Measurements from ENCODE around the gene GPR143.

Gene GPR143

DNA sequence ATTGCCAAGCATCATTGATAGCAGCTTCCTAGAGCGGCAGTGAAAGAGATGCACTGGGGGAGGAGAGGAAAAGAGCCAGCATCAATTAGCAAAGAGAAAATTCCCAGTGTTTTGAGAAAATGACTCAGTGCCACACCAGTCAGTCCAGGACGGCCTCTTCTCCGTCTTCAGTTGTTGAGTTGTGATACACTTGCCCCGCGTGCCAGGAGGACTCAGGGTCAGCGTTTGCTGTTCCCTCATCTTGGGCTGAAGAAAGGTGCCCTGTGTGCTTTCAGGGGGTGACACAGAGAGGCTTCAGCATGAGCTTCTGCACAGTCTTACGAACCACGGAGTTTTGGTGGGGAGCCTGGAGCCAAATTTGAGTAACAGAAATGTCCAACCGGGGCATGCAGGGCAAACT lies 82.3 kb downstream of the GPR143 start:
- H3K27me3 ChIP-seq, result no peaks in the 10 kb centered on the region
- no peak for TF ChIP-seq CTCF (IDR thresholded peaks at IDR 0.05; ENCODE audit: low read depth, low read length)

DNA sequence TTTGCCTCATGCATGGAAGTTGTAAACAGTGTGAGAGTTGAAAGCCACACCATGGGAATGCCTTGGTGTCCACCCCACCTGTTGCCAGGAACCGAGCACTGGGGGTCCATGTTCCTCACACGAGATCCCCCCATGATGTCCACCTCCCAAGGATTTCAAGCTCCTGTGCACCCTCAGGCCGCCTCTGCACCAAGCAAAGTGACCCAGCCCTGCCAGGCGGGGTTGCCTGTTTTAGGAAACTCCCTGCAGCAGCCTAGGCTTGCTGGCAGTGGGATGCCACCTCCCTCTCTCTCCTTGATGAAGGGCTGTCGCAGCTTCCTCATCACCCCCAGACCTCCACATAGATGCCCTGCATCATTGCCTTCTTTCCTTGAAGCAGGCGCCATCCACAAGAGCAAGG lies 82.8 kb downstream of the GPR143 start:
- no peak for DNase-seq
- Histone ChIP-seq H3K4me1 (no peaks in the 10 kb centered on the region), H3K36me3 (no peaks in the 10 kb centered on the region), H3K4me3 (ENCODE audit: low read depth, low read length) (no peak overlapping the region), H3K27me3 (no peaks in the 10 kb centered on the region), H3K9me3 (no peaks in the 10 kb centered on the region)
- TF ChIP-seq CTCF (IDR thresholded peaks at IDR 0.05; ENCODE audit: low read depth, low read length), result no peak

More for the DNA sequence above, 82.3 kb downstream of the GPR143 start:
- H3K4me1 ChIP-seq, result no peaks in the 10 kb centered on the region
- no peak overlapping the region for H3K4me3 ChIP-seq (ENCODE audit: low read depth, low read length)
- H3K36me3 ChIP-seq, result no peaks in the 10 kb centered on the region
- no peak for DNase-seq
- H3K9me3 ChIP-seq, result no peaks in the 10 kb centered on the region

DNA sequence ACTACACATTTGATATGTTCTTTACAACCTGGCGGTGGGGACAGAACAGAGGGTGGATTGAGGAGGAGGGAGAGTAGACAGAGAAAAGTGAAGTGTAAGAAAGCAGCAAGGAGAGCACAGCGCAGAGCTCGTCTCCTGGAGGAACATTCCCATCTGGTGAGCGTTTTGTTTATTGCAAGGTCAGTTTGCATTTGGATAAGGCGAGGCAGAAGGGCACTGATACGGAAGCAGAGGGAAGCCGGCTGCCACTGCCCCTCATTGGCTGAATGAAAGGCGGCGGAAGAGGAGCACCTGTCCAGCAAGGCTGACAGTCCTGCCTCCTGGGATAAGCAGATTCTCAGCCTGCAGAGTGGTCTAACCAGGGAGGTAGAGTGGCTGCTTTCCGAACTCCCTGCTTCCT lies 83.2 kb downstream of the GPR143 start:
- no peak for DNase-seq
- Histone ChIP-seq H3K9me3 (no peaks in the 10 kb centered on the region), H3K36me3 (no peaks in the 10 kb centered on the region), H3K27me3 (no peaks in the 10 kb centered on the region), H3K4me3 (ENCODE audit: low read depth, low read length) (no peak overlapping the region), H3K4me1 (no peaks in the 10 kb centered on the region)
- TF ChIP-seq CTCF (IDR thresholded peaks at IDR 0.05; ENCODE audit: low read depth, low read length), result 0 out of 2 replicates have a peak, but pooled peaks have one; percentile 12

DNA sequence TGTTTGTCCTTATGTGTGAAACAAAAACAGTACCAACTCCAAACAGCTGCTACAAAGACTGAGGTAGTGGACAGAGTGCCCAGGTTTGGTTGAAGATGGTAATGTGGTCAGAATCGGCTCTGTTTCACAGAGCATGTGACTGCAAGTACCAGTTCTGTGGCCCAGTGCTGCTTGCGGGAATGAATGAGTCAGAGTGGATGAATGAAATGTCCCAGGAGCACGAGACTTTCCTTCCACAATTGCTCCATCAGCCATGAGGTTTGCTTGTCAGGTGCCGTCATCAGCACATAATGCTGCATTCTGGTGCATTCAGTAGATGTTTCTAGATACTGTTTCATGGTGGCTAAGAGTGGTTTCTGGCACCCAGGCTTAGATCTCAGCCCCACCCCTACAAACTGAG lies 84.2 kb downstream of the GPR143 start:
- no peaks in the 10 kb centered on the region for H3K9me3 ChIP-seq
- TF ChIP-seq CTCF (IDR thresholded peaks at IDR 0.05; ENCODE audit: low read depth, low read length), result no peak
- H3K4me3 ChIP-seq (ENCODE audit: low read depth, low read length), result no peak overlapping the region
- no peaks in the 10 kb centered on the region for H3K36me3 ChIP-seq
- no peaks in the 10 kb centered on the region for H3K4me1 ChIP-seq
- DNase-seq, result no peak
- no peaks in the 10 kb centered on the region for H3K27me3 ChIP-seq

DNA sequence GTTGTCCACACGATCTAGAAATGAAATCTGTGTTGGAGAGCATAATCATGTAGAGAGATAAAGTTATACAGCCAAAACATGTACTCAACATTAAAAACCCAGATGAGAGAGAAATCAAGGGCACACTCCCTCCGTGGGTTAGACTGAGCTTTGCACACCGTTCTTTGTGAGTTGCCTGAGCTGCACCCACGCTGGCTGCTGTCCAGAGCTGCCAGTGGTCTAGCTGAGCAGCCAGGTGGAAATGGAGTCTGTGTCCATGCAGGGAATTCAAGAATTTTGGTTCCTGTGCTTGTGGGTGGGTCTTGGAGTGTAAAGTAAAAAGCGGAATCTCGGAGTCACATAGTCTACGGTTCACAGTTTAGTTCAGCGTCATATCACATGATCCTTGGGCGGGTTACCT lies 84.6 kb downstream of the GPR143 start:
- TF ChIP-seq CTCF (IDR thresholded peaks at IDR 0.05; ENCODE audit: low read depth, low read length), result no peak
- H3K4me3 ChIP-seq (ENCODE audit: low read depth, low read length), result no peak overlapping the region
- no peaks in the 10 kb centered on the region for H3K27me3 ChIP-seq
- H3K9me3 ChIP-seq, result no peaks in the 10 kb centered on the region
- H3K4me1 ChIP-seq, result no peaks in the 10 kb centered on the region
- DNase-seq, result no peak
- no peaks in the 10 kb centered on the region for H3K36me3 ChIP-seq

GRCh38 chrX:9678215-9678965 lies 87.3 kb downstream of the GPR143 start:
- no peak for DNase-seq
- Histone ChIP-seq H3K36me3 (no peaks in the 10 kb centered on the region), H3K27me3 (no peaks in the 10 kb centered on the region), H3K9me3 (no peaks in the 10 kb centered on the region), H3K4me3 (ENCODE audit: low read depth, low read length) (no peak overlapping the region), H3K4me1 (no peaks in the 10 kb centered on the region)
- TF ChIP-seq CTCF (IDR thresholded peaks at IDR 0.05; ENCODE audit: low read depth, low read length), result no peak

Measured in BE2C (cell line).